GM10248 (cell line): ENCODE data around the gene CADM1.

ENCODE experiments used
- CTCF ChIA-PET: fragments of 300-600 bp; sonication (Branson Sonifier 250); formaldehyde crosslinking; extraction: SDS; loops from one replicate; lab custom pipeline; 2021; ENCODE audit warnings: antibody characterized with exemption; lab: Yijun Ruan, JAX
- POLR2A ChIA-PET: fragments of 350-650 bp; sonication (Branson Sonifier 250); formaldehyde crosslinking; extraction: SDS; loops from one replicate; lab custom pipeline; 2020; ENCODE audit warnings: antibody characterized with exemption; lab: Yijun Ruan, JAX
- DNase-seq: peaks from one replicate; pipeline ENCODE4 v3.0.0; 2012; ENCODE audit errors: extremely low spot score
- TF ChIP-seq, protein P1 (sequence below): IDR thresholded peaks from 2 replicates; pipeline ENCODE4 v1.5.1; 2012; ENCODE audit warnings: mild to moderate bottlenecking, low read depth; ENCODE audit errors: extremely low read depth, missing control alignments, control extremely low read depth

The CADM1 gene

DNA sequence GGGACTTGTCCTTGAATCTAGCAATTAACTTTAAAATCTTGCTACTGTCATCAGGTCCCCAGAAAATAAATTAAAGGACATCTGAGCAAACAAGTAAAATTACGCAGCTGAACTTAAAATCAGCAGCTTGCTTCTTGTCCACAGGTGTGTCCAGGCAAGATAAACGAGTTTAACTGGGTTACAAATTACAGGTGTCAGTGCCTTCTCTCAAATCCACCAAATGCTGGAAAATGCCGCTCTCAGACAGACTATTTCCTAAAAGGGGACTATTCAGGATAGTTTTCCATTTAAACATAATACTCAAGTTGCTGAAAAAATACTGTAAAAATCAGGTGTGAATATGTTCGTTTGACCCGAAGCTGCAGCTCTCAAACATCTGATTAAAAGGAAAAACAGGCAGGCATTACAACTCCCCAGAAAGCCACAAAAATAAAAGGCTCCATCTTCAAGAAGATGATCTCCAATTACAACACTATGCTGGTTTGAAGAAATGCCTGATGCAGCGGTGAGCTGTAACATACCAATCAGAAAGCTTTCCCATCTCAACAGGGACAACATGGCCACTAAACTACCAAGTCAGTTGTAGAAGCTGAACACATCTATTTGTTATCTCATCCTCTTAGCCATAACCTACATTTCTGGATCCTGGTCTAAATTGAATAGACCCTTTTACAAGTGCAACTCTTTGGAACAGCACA lies 82.1 kb downstream of the CADM1 start:
- DNase-seq = no peak
- TF ChIP-seq, protein P1, sequence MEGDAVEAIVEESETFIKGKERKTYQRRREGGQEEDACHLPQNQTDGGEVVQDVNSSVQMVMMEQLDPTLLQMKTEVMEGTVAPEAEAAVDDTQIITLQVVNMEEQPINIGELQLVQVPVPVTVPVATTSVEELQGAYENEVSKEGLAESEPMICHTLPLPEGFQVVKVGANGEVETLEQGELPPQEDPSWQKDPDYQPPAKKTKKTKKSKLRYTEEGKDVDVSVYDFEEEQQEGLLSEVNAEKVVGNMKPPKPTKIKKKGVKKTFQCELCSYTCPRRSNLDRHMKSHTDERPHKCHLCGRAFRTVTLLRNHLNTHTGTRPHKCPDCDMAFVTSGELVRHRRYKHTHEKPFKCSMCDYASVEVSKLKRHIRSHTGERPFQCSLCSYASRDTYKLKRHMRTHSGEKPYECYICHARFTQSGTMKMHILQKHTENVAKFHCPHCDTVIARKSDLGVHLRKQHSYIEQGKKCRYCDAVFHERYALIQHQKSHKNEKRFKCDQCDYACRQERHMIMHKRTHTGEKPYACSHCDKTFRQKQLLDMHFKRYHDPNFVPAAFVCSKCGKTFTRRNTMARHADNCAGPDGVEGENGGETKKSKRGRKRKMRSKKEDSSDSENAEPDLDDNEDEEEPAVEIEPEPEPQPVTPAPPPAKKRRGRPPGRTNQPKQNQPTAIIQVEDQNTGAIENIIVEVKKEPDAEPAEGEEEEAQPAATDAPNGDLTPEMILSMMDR = no peak
- ChIA-PET POLR2A (no interaction called here), CTCF (interaction anchor here (0.8 to 1.4 kb wide), 2 partner anchors 10 to 21 kb away, joined by 3 read pairs; no protein-coding TSS in a partner anchor)

DNA sequence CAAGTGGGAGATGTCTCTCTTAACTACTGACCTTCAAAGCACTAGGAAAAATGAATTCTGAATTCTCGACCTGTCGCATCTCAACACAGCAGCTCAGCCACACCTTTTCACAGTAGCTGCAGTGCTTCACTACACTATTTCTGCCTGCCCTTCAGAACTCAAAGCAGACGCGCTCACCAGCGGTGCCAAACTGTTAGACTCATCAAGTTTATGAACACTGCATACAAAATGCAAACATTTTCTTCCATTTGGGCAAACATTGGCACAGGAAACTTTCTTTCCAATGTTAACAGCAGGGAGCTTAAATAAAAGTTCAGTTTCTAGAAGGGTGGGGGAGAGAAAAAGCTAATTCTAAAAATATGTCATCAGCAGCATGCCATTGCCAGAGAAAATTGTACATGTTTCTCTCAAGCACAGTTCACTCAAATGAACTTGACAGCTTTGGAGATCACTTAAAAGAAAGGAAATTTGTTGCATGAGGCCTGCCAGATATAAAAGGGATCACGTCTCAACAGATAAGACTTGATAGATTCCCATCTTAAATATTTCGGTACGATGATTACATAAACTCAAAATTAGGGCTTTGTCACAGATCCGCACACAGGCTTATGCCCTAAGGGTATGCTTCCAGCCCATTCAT lies 82.7 kb downstream of the CADM1 start:
- POLR2A ChIA-PET = no interaction called here
- TF ChIP-seq, protein P1 = no peak
- CTCF ChIA-PET = interaction anchor here (0.8 to 1.4 kb wide), 2 partner anchors 9 to 21 kb away, joined by 3 read pairs; no protein-coding TSS in a partner anchor

DNA sequence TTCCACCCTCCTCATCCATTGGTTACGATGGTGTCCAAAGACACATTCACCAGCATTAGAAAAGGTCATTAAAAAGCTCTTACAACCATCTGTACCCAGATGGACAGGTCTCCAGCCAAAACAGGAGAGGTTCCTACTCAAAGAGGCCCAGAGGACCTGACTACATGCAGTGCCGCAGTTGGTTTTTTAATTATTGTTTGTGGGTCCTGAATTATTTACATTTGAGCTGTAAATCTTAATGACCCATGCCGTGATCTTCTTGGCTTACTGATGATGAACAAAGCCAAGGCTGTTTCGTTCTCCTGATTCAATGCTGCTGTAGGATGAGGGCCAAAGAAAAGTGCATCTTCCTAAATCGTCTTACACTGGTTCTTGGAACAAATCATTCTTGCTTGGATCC lies 83.7 kb downstream of the CADM1 start:
- ChIA-PET POLR2A (no interaction called here), CTCF (no interaction called here)
- TF ChIP-seq, protein P1 = no peak

More for the DNA sequence above, 82.7 kb downstream of the CADM1 start:
- DNase-seq = no peak

GRCh38 chr11:115418626-115419025 lies 85.6 kb downstream of the CADM1 start:
- ChIA-PET CTCF (no interaction called here), POLR2A (no interaction called here)
- DNase-seq = no peak
- TF ChIP-seq, protein P1 = no peak

More for the DNA sequence above, 83.7 kb downstream of the CADM1 start:
- no peak for DNase-seq

DNA sequence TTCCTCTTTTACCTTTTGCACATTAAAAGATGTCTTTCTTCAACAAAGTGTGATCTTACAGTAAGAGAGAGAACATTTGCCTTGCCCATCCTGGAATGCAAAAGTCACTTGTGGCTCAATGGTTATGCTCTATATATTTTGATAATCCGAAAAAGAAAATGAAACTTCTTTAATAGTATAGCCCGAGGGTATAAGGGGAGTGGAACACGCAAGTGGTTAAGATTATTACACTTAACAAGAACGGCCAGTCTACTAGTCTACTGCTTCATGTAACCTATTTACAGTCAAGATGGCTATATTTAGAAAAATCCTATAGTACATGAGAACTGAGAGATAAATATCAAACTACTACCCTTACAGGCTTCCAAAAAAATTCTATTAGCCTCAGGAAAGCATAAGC lies 86.1 kb downstream of the CADM1 start:
- CTCF ChIA-PET = no interaction called here
- DNase-seq = no peak
- POLR2A ChIA-PET = no interaction called here
- TF ChIP-seq, protein P1 = no peak

- no peak for DNase-seq
- CTCF ChIA-PET = no interaction called here
- TF ChIP-seq, protein P1 = no peak
- POLR2A ChIA-PET = no interaction called here
These were observed 93.1 kb downstream of the CADM1 start for GRCh38 chr11:115411120-115411519.
